Astrocyte of the spinal cord (primary cell): ENCODE results near the gene QRICH2.
"Not testable (repeated sequence)": the region's sequence is repeated elsewhere in the genome, so short reads cannot be mapped to it uniquely, and the experiment has no call there.

Experiments
- DNase-seq: peaks from one replicate; pipeline ENCODE4 v3.0.0; 2011; ENCODE audit warnings: low read depth, low spot score
- H3K4me3 ChIP-seq: 2 replicates; pipeline ENCODE4 v1.5.1; 2011; ENCODE audit warnings: low read depth, mild to moderate bottlenecking, low read length, moderate library complexity
- CTCF ChIP-seq: IDR thresholded peaks from 2 replicates; pipeline ENCODE4 v1.5.1; 2012; ENCODE audit warnings: low read depth, mild to moderate bottlenecking, low read length, inconsistent platforms
- in situ Hi-C: cut with HindIII; loops from 2 replicates; pipeline ENCODE4 v1.10.0; 2017; ENCODE audit warnings: low sequenced_read_pairs

QRICH2 gene

GRCh38 chr17:76262732-76263344 is 45.2 kb downstream of the QRICH2 start:
- no peak for TF ChIP-seq CTCF
- no peak for DNase-seq
- no peak overlapping the region for H3K4me3 ChIP-seq
- in situ Hi-C loops = no loop called here

GRCh38 chr17:76261421-76262215 is 46.5 kb downstream of the QRICH2 start:
- TF ChIP-seq CTCF = no peak
- no peak overlapping the region for H3K4me3 ChIP-seq
- DNase-seq = peak; percentile 44
- in situ Hi-C loops = no loop called here

- H3K4me3 ChIP-seq = no peak overlapping the region
- TF ChIP-seq CTCF = no peak
- in situ Hi-C loops = no loop called here
- DNase-seq = no peak
Observed at GRCh38 chr17:76260669-76261068, 47.4 kb downstream of the QRICH2 start.

GRCh38 chr17:76260220-76260619 is 47.9 kb downstream of the QRICH2 start:
- no peak for DNase-seq
- in situ Hi-C loops = no loop called here
- H3K4me3 ChIP-seq = no peak overlapping the region
- TF ChIP-seq CTCF = no peak

GRCh38 chr17:76256430-76257050 is 51.5 kb downstream of the QRICH2 start:
- H3K4me3 ChIP-seq, DNase-seq, in situ Hi-C loops: not testable (repeated sequence)

GRCh38 chr17:76255801-76256429 is 52.2 kb downstream of the QRICH2 start:
- DNase-seq = no peak
- TF ChIP-seq CTCF = no peak
- in situ Hi-C loops = no loop called here
- no peak overlapping the region for H3K4me3 ChIP-seq
